Activated B cell treated with CpG ODN at 0.5 μM for 24 hours (primary cell): ENCODE measurements around the gene CDC42SE2. TPM values are rescaled to one million over a fixed set of nuclear protein-coding genes. Genes with fewer than 3 reads are reported as not detected.

ENCODE experiments used
- ATAC-seq: fragments of 200-7000 bp; cut with Tn5 transposase; one replicate; pipeline ENCODE4 v1.10.0; 2021; ENCODE audit warnings: low read depth, mild to moderate bottlenecking, moderate library complexity
- CTCF ChIA-PET: fragments of 350-600 bp; sonication (Branson Sonifier 250); formaldehyde crosslinking; loops from one replicate; lab custom pipeline; 2021; ENCODE audit warnings: antibody characterized with exemption; lab: Charles Lee
- POLR2A ChIA-PET: fragments of 350-600 bp; sonication (Branson Sonifier 250); formaldehyde crosslinking; loops from one replicate; lab custom pipeline; 2021; ENCODE audit warnings: antibody characterized with exemption; lab: Charles Lee
- DNase-seq: peaks from one replicate; pipeline ENCODE4 v3.0.0; 2022
- H3K27ac Mint-ChIP-seq: one replicate; pipeline ENCODE4 v1.8.0; 2020; ENCODE audit warnings: mixed read lengths
- H3K27me3 Mint-ChIP-seq: one replicate; pipeline ENCODE4 v1.8.0; 2021; ENCODE audit warnings: mixed read lengths
- H3K36me3 Mint-ChIP-seq: one replicate; pipeline ENCODE4 v1.8.0; 2021; ENCODE audit warnings: low read depth, mixed read lengths
- H3K4me1 Mint-ChIP-seq: one replicate; pipeline ENCODE4 v1.8.0; 2021; ENCODE audit warnings: mixed read lengths
- H3K4me3 Mint-ChIP-seq: one replicate; pipeline ENCODE4 v1.8.0; 2020; ENCODE audit warnings: mild to moderate bottlenecking, mixed read lengths
- H3K9me3 Mint-ChIP-seq: one replicate; pipeline ENCODE4 v1.8.0; 2020; ENCODE audit warnings: mixed read lengths
- intact Hi-C: fragments of 100-400 bp; cut with micrococcal nuclease; formaldehyde crosslinking; loops from one replicate; pipeline ENCODE4 v1.15.1; 2024
- total RNA-seq: library from RNA; stranded (reverse); gene quantifications from 2 replicates; pipeline ENCODE4 v1.2.3, GENCODE V29; 2022
- TF ChIP-seq, protein P1 (sequence below): fragments of 200-600 bp; IDR thresholded peaks from one replicate; pipeline ENCODE4 v1.8.0; 2022; ENCODE audit warnings: antibody characterized with exemption, mild to moderate bottlenecking

The CDC42SE2 gene
- total RNA-seq, 1 donor from 2014 or later = 122 TPM

DNA sequence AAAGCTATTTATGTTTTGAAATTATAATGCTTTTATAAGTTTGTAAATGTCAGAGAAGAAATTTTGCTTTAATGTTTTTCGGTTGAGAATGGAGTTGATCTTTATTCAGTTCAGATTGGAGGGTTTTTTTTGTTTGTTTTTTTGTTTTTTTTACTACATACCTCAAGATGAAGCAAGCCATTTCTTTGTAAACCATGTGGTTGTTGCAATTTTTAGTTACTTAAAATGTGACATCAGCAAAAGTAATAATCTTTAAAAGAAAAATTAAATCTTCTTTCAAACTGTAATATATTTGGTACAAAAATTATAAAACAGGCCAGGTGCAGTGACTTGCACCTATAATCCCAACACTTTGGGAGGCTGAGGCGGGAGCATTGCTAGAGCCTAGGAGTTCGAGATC lies 102.6 kb downstream of the CDC42SE2 start:
- Mint-ChIP-seq H3K36me3 (peaks cover 50% of the 10 kb centered on the region), H3K4me3 (no peak overlapping the region), H3K27me3 (no peaks in the 10 kb centered on the region), H3K9me3 (no peaks in the 10 kb centered on the region), H3K4me1 (peaks cover 58% of the 10 kb centered on the region), H3K27ac (peak overlapping the region; percentile 7)
- intact Hi-C loops = no loop called here
- ChIA-PET CTCF (no interaction called here), POLR2A (interaction anchor here (0.7 to 1.1 kb wide), 2 partner anchors 13 to 203 kb away, joined by 3 to 4 read pairs; no protein-coding TSS in a partner anchor)
- TF ChIP-seq, protein P1, sequence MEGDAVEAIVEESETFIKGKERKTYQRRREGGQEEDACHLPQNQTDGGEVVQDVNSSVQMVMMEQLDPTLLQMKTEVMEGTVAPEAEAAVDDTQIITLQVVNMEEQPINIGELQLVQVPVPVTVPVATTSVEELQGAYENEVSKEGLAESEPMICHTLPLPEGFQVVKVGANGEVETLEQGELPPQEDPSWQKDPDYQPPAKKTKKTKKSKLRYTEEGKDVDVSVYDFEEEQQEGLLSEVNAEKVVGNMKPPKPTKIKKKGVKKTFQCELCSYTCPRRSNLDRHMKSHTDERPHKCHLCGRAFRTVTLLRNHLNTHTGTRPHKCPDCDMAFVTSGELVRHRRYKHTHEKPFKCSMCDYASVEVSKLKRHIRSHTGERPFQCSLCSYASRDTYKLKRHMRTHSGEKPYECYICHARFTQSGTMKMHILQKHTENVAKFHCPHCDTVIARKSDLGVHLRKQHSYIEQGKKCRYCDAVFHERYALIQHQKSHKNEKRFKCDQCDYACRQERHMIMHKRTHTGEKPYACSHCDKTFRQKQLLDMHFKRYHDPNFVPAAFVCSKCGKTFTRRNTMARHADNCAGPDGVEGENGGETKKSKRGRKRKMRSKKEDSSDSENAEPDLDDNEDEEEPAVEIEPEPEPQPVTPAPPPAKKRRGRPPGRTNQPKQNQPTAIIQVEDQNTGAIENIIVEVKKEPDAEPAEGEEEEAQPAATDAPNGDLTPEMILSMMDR = no peak
- ATAC-seq (no peak), DNase-seq (no peak)

DNA sequence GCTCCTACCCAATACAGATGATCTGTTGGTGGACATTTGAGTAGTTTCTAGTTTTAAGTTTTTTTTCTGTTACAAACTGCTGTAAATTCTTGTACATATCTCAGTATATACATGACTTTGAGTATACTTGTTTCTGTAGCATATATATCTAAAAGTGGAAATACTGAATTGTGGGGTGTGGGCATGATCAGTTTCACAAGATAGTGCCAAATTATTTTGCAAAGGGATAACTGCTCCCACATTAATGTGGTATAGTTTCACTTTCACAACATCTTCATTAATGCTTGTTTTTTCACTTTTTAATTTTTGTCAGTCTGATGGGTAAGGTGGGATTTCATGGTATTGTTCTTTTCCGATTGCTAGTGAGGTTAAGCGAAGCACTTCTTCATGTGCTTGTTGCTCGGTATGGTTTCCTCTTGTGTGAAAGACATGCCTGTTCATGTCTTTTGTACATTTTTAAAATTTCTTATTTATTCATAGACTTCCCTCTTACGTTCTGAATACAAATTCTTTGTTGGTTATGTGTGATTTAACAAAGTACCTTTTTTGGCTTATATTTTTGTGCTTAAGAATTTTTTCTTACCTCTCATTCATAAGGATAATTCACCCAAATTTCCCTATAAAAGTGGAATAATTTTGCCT lies 103.5 kb downstream of the CDC42SE2 start:
- CTCF ChIA-PET = no interaction called here
- Mint-ChIP-seq H3K4me1 (peaks cover 63% of the 10 kb centered on the region), H3K4me3 (no peak overlapping the region), H3K9me3 (no peaks in the 10 kb centered on the region), H3K36me3 (peaks cover 46% of the 10 kb centered on the region), H3K27ac (no peak overlapping the region), H3K27me3 (no peaks in the 10 kb centered on the region)
- intact Hi-C loops = no loop called here
- TF ChIP-seq, protein P1 = no peak
- DNase-seq = no peak
- POLR2A ChIA-PET = no interaction called here
- no peak for ATAC-seq

DNA sequence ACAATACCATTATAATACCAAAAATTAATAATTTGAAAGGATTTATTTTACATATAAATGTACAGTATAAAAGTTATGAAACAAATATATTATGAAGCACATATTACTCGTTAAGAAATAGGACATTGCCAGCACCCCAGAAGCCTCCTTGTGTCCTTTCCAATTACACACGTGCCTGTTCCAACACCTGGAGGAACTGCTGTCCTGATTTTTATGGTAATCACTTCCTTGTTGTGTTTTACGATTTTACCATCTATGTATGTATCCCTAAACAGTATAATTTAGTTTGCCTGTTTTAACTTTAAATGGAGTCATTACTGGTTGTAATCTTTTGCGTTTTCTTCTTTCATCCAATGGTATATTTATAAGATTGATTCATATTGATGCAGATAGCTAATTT lies 105.0 kb downstream of the CDC42SE2 start:
- ChIA-PET CTCF (no interaction called here), POLR2A (interaction anchor here (1.3 kb wide), 1 partner anchor 8 kb away, joined by 3 read pairs; no protein-coding TSS in a partner anchor)
- ATAC-seq (no peak), DNase-seq (no peak)
- peaks cover 74% of the 10 kb centered on the region for H3K4me1 Mint-ChIP-seq
- TF ChIP-seq, protein P1 = no peak
- H3K27me3 Mint-ChIP-seq = no peaks in the 10 kb centered on the region
- no peaks in the 10 kb centered on the region for H3K9me3 Mint-ChIP-seq
- H3K27ac Mint-ChIP-seq = peak overlapping the region; percentile 68
- H3K36me3 Mint-ChIP-seq = peaks cover 46% of the 10 kb centered on the region
- no peak overlapping the region for H3K4me3 Mint-ChIP-seq
- intact Hi-C loops = loop anchor here (1.0 kb wide), 1 partner anchor 9 kb away; no protein-coding TSS in a partner anchor

DNA sequence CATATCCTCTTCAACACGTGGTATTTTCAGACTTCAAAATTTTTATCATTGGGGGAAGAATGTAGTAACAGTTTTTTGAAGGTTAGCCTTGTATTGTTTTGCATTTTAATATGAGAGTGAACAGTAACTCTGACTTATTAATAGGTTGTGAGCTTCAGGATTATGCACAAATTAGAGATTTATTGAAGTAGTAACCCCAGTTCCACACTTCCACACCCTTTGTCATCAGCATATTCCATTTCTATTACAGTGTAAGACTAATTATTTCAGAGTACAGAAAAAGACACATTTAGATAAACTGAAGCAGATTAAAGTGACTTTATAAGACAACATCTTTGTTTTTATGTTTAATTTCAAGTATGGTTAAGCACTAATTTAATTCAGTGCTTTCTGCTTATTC lies 105.7 kb downstream of the CDC42SE2 start:
- ChIA-PET POLR2A (no interaction called here), CTCF (interaction anchor here (1.3 kb wide), 1 partner anchor 12 kb away, joined by 3 read pairs; no protein-coding TSS in a partner anchor)
- Mint-ChIP-seq H3K27me3 (no peaks in the 10 kb centered on the region), H3K9me3 (no peaks in the 10 kb centered on the region), H3K4me3 (no peak overlapping the region), H3K4me1 (peaks cover 75% of the 10 kb centered on the region), H3K36me3 (peaks cover 40% of the 10 kb centered on the region), H3K27ac (peak overlapping the region; percentile 68)
- intact Hi-C loops = no loop called here
- DNase-seq = no peak
- no peak for ATAC-seq
- TF ChIP-seq, protein P1 = no peak

DNA sequence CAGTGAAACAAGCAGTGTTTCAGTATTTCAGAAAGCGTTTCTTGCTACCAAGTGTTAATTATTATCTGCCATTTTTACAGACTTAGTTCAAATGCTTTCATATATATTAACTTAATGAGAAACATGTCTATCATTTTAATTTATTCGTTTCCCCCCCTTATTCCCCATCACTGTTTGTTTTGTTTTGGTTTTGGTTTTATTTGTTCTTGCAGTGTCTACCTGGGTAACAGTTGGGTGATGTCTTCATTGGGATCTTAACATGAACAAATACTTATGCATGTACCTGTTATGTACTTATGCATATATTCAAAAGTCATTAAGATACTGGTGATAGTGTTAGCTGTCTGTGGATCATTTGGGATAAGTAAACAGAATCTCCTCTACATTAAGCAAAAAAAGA lies 108.0 kb downstream of the CDC42SE2 start:
- ChIA-PET CTCF (interaction anchor here (1.0 kb wide), 1 partner anchor 10 kb away, joined by 3 read pairs; no protein-coding TSS in a partner anchor), POLR2A (interaction anchor here (1.2 to 2.2 kb wide), 2 partner anchors 10 to 107 kb away, joined by 5 to 8 read pairs; no protein-coding TSS in a partner anchor)
- ATAC-seq (no peak), DNase-seq (no peak)
- H3K9me3 Mint-ChIP-seq = no peaks in the 10 kb centered on the region
- H3K4me3 Mint-ChIP-seq = no peak overlapping the region
- TF ChIP-seq, protein P1 = no peak
- peaks cover 90% of the 10 kb centered on the region for H3K4me1 Mint-ChIP-seq
- intact Hi-C loops = no loop called here
- H3K27me3 Mint-ChIP-seq = no peaks in the 10 kb centered on the region
- peaks cover 38% of the 10 kb centered on the region for H3K36me3 Mint-ChIP-seq
- peak overlapping the region; percentile 71 for H3K27ac Mint-ChIP-seq
